ENCODE results near the gene TIPARP. TPM values are rescaled to one million over a fixed set of nuclear protein-coding genes. Genes with fewer than 3 reads are reported as not detected.

The TIPARP gene
- total and polyA plus RNA-seq, 2 donors (not counting 1 experiment from before 2014, with no cell fraction given) = 11.2 to 42.5 TPM

DNA sequence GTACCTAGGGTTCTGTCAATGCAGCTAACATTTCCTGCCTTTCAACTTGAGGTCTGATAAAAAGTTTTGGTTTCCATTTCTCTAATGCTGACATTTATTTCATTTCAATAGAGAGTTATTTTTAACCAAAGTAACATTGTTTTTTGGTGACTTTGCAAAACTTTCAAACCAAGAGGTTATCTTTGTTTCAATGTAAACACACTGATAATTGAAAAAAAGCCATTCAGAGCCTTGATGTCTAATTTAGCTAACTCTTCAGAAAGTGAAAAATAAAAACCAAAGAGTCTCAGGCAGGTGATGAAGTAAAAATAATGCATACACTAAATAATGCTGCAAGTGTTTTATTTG, 9.6 kb upstream of the TIPARP start:
- Mint-ChIP-seq H3K27ac (peak overlapping the region; percentile 29), H3K4me3 (peak overlapping the region; percentile 44), H3K27me3 (no peaks in the 10 kb centered on the region), H3K4me1 (peaks cover 57% of the 10 kb centered on the region), H3K9me3 (ENCODE audit: insufficient read depth) (no peaks in the 10 kb centered on the region)
- ChIA-PET POLR2A (interaction anchor here (1.5 kb wide), 1 partner anchor 9 kb away, joined by 4 read pairs; no protein-coding TSS in a partner anchor), CTCF (interaction anchor here (0.9 to 2.0 kb wide), 4 partner anchors 9 to 418 kb away, joined by 3 to 17 read pairs (median 3); partner anchors contain the start of gene TIPARP)
- Histone ChIP-seq H3K4me1 (ENCODE audit: control insufficient read depth in 2 of 2, insufficient read depth in 2 of 2, low read length in 2 of 2) (peaks cover 36 to 44% of the 10 kb centered on the region in 2 donors), H3K4me2 (replicated peaks; ENCODE audit: low read depth, low read length, poor library complexity, severe bottlenecking) (peak overlapping the region; percentile 57), H3K27me3 (replicated peaks in 1 of 4; ENCODE audit: control extremely low read depth in 1 of 4, control insufficient read depth in 3 of 4, insufficient read depth in 4 of 4, low read length in 3 of 4) (no peaks in the 10 kb centered on the region), H3K4me3 (ENCODE audit: control extremely low read depth in 1 of 5, extremely low read depth in 1 of 5, insufficient read depth in 1 of 5, low read depth in 2 of 5, low read length in 4 of 5) (peak overlapping the region in 2 of 5 experiments; percentile 13 to 22), H4K20me1 (ENCODE audit: control insufficient read depth, insufficient read depth, low read length, poor library complexity, severe bottlenecking) (no peaks in the 10 kb centered on the region), H2AFZ (ENCODE audit: insufficient read depth, low read depth, low read length, poor library complexity, severe bottlenecking) (peak overlapping the region; percentile 50), H3K9me3 (ENCODE audit: control extremely low read depth in 1 of 3, control insufficient read depth in 2 of 3, insufficient read depth in 1 of 3, low read length in 2 of 3) (no peaks in the 10 kb centered on the region), H3K79me2 (ENCODE audit: control insufficient read depth, insufficient read depth, low read length) (no peaks in the 10 kb centered on the region), H3K36me3 (replicated peaks in 1 of 2; ENCODE audit: control extremely low read depth in 1 of 2, control insufficient read depth in 1 of 2, extremely low read depth in 1 of 2, insufficient read depth in 2 of 2, low read length in 1 of 2) (no peaks in the 10 kb centered on the region), H3K9ac (ENCODE audit: low read length) (no peak overlapping the region), H3K27ac (ENCODE audit: low read length in 2 of 2) (peak overlapping the region; percentile 8 to 13)
- ATAC-seq (ENCODE audit: low read depth) (peak; percentile 50), DNase-seq (no peak)
- intact Hi-C loops (cut with micrococcal nuclease) = no loop called here
- TF ChIP-seq CTCF (IDR thresholded peaks at IDR 0.05) = no peak
- TF ChIP-seq EZH2 (IDR thresholded peaks at IDR 0.05; ENCODE audit: borderline replicate concordance, insufficient read depth, low read depth, low read length, poor library complexity, severe bottlenecking) = no peak

DNA sequence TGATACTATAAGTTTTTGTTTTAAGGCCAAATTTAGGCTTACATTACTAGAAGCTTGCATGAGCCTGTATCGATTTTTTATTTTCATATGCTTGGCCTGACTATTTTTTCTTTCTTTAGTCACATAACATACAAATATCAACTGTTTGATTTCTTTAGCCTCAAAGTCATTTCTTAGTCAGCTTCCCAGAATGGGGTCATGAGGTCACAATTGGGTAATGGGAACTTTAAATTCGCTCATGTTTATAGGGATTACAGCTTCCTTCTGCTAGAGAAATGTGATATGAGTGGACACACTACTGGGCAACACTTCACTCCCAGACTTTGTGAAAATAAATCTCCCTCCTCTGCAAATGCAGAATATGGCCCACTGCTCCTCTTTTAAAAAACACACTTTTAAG, 9.1 kb upstream of the TIPARP start:
- Histone ChIP-seq H4K20me1 (ENCODE audit: control insufficient read depth, insufficient read depth, low read length, poor library complexity, severe bottlenecking) (no peaks in the 10 kb centered on the region), H3K9me3 (ENCODE audit: control extremely low read depth in 1 of 3, control insufficient read depth in 2 of 3, insufficient read depth in 1 of 3, low read length in 2 of 3) (no peaks in the 10 kb centered on the region), H3K4me1 (ENCODE audit: control insufficient read depth in 2 of 2, insufficient read depth in 2 of 2, low read length in 2 of 2) (peaks cover 36 to 44% of the 10 kb centered on the region in 2 donors), H3K36me3 (replicated peaks in 1 of 2; ENCODE audit: control extremely low read depth in 1 of 2, control insufficient read depth in 1 of 2, extremely low read depth in 1 of 2, insufficient read depth in 2 of 2, low read length in 1 of 2) (no peaks in the 10 kb centered on the region), H3K4me2 (replicated peaks; ENCODE audit: low read depth, low read length, poor library complexity, severe bottlenecking) (peak overlapping the region; percentile 57), H2AFZ (ENCODE audit: insufficient read depth, low read depth, low read length, poor library complexity, severe bottlenecking) (no peak overlapping the region), H3K4me3 (ENCODE audit: control extremely low read depth in 1 of 5, extremely low read depth in 1 of 5, insufficient read depth in 1 of 5, low read depth in 2 of 5, low read length in 4 of 5) (peak overlapping the region in 1 of 5 experiments; percentile 22), H3K79me2 (ENCODE audit: control insufficient read depth, insufficient read depth, low read length) (no peaks in the 10 kb centered on the region), H3K27me3 (replicated peaks in 1 of 4; ENCODE audit: control extremely low read depth in 1 of 4, control insufficient read depth in 3 of 4, insufficient read depth in 4 of 4, low read length in 3 of 4) (no peaks in the 10 kb centered on the region), H3K9ac (ENCODE audit: low read length) (no peak overlapping the region), H3K27ac (ENCODE audit: low read length in 2 of 2) (no peak overlapping the region)
- Mint-ChIP-seq H3K9me3 (ENCODE audit: insufficient read depth) (no peaks in the 10 kb centered on the region), H3K4me3 (no peak overlapping the region), H3K4me1 (peaks cover 57% of the 10 kb centered on the region), H3K27me3 (no peaks in the 10 kb centered on the region), H3K27ac (no peak overlapping the region)
- intact Hi-C loops (cut with micrococcal nuclease) = no loop called here
- ChIA-PET POLR2A (interaction anchor here (1.5 kb wide), 1 partner anchor 8 kb away, joined by 4 read pairs; no protein-coding TSS in a partner anchor), CTCF (interaction anchor here (0.9 to 2.0 kb wide), 4 partner anchors 9 to 417 kb away, joined by 3 to 17 read pairs (median 3); partner anchors contain the start of gene TIPARP)
- WGBS (ENCODE audit: insufficient coverage) = no CpG with 5 or more reads among the region's 2 CpGs
- ATAC-seq (ENCODE audit: low read depth) = no peak
- no peak for DNase-seq
- no peak for TF ChIP-seq CTCF (IDR thresholded peaks at IDR 0.05)
- no peak for TF ChIP-seq EZH2 (IDR thresholded peaks at IDR 0.05; ENCODE audit: borderline replicate concordance, insufficient read depth, low read depth, low read length, poor library complexity, severe bottlenecking)
